ENCODE measurements around the gene VSIG10L2.

VSIG10L2 gene

DNA sequence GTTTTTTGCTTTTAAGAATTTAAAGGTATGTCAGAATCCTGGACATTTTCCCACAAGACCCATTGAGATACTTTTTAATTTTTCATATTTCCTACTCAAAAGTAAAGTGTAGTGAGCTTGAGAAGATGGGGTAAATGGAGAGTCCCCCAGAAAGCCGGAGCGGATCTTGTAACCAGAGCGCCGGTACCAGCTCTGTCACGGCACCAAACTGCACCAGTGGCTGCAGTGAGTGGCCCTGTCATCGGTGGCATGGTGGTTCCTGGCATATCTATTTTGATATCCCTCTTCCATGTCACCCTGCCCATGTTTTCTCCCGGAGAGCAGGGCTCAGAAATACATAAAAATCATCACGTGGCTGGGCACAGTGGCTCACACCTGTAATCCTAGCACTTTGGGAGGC, 22.2 kb upstream of the VSIG10L2 start:
- no peak for DNase-seq (ENCODE audit: low spot score)
- no peak overlapping the region for H3K4me3 ChIP-seq
- H3K27ac ChIP-seq = no peak overlapping the region
- TF ChIP-seq, protein P1, sequence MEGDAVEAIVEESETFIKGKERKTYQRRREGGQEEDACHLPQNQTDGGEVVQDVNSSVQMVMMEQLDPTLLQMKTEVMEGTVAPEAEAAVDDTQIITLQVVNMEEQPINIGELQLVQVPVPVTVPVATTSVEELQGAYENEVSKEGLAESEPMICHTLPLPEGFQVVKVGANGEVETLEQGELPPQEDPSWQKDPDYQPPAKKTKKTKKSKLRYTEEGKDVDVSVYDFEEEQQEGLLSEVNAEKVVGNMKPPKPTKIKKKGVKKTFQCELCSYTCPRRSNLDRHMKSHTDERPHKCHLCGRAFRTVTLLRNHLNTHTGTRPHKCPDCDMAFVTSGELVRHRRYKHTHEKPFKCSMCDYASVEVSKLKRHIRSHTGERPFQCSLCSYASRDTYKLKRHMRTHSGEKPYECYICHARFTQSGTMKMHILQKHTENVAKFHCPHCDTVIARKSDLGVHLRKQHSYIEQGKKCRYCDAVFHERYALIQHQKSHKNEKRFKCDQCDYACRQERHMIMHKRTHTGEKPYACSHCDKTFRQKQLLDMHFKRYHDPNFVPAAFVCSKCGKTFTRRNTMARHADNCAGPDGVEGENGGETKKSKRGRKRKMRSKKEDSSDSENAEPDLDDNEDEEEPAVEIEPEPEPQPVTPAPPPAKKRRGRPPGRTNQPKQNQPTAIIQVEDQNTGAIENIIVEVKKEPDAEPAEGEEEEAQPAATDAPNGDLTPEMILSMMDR (IDR thresholded peaks at IDR 0.05) = no peak

GRCh38 chr11:125924384-125925007, 21.3 kb upstream of the VSIG10L2 start:
- Histone ChIP-seq H3K27ac (no peak overlapping the region), H3K4me3 (no peak overlapping the region)
- DNase-seq (ENCODE audit: low spot score) = no peak
- TF ChIP-seq, protein P1 (IDR thresholded peaks at IDR 0.05) = no peak

DNA sequence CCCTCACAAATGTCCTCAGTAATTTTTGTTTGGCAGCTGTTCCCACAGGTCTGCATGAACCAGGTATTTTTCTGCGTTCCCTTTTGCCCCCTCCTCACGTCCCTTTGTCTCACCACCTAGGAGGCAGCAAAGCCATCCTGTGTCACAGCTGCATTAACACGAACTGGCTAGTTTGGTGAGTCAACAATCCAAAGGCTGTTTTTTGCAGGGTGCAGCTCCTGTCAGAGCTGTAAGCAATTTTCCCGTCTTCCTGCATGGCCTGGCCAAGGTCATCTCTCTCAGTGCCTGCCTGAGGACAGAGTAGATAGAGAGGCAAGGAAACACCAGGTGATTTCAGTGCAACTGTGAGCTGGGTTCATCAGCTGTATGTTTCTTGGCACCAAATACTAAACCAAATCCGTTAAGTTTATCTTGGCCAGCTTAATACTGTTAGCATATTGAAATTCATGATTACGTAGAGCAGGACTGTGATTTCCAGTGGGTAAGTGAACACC, 20.6 kb upstream of the VSIG10L2 start:
- no peak overlapping the region for H3K27ac ChIP-seq
- H3K4me3 ChIP-seq = no peak overlapping the region
- TF ChIP-seq, protein P1 (IDR thresholded peaks at IDR 0.05) = no peak
- DNase-seq (ENCODE audit: low spot score) = no peak

DNA sequence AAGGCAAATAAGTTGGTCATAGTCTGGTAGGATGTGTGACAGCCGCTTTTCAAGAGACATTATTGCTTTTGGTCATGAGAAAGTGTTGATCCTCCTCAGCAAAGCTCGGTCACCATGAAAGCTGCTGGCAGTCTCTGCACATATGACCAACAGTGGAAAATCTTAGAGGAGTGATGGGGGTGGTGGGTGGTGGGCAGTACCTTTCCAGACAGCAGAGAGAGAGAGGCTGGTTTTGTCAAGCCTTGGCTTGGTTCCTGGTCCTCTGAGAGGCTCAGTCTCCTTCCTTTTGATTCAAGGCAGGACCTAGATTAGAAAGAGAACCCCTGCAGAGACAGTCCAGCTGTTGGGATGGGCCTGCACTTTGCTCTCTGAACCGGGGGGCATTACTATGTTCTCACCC, 20.0 kb upstream of the VSIG10L2 start:
- TF ChIP-seq, protein P1 (IDR thresholded peaks at IDR 0.05) = no peak
- DNase-seq (ENCODE audit: low spot score) = no peak
- Histone ChIP-seq H3K4me3 (no peak overlapping the region), H3K27ac (no peak overlapping the region)

DNA sequence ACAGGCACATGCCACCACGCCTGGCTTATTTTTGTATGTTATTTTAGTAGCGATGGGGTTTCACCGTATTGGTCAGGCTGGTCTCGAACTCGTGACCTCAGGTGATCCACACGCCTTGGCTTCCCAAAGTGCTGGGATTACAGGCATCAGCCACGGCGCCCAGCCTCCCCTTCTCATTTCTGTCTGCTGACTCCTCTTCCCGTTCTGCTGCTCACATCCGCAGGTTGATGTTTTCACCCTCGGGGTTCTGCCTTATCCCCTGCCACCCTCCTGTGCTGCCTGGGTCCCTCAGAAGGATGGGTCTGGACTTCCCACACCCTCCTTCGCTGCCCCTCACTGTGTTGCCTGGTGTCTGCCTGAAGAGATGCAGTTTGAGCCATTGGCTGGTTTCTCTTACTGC, 19.2 kb upstream of the VSIG10L2 start:
- Histone ChIP-seq H3K27ac (no peak overlapping the region), H3K4me3 (no peak overlapping the region)
- DNase-seq (ENCODE audit: low spot score) = no peak
- TF ChIP-seq, protein P1 (IDR thresholded peaks at IDR 0.05) = no peak

DNA sequence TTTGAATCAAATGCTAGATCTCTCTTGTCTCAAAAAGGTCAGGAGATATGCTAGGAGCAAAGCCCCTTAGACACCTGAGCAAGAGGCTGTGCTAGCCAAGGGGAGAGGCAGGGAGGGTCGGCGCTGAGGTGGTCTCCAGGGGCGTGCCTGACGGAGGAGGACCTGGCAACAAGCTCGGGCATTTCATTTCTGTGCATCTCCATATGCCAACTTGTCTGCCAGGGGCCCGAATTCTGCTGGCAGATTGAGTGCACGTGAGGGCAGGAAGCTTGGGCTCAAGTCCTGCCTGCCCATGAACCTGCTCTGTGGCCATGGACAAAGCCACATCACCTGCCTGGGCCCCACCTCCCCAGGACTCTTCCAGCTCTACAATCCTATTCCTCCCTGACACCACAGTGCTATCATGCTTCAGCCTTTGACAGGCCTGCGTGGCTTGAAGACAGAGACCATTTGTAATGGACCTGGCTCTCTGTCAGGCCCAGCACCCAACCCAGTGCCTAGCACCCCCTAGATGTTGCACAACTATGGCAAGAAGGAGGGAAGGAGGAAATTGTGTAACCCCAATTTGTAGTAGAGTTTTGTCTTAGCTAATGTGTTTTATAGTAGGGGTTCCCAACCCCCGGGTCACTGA, 16.3 kb upstream of the VSIG10L2 start:
- H3K27ac ChIP-seq = no peak overlapping the region
- H3K4me3 ChIP-seq = no peak overlapping the region
- TF ChIP-seq, protein P1 (IDR thresholded peaks at IDR 0.05) = no peak
- no peak for DNase-seq (ENCODE audit: low spot score)

DNA sequence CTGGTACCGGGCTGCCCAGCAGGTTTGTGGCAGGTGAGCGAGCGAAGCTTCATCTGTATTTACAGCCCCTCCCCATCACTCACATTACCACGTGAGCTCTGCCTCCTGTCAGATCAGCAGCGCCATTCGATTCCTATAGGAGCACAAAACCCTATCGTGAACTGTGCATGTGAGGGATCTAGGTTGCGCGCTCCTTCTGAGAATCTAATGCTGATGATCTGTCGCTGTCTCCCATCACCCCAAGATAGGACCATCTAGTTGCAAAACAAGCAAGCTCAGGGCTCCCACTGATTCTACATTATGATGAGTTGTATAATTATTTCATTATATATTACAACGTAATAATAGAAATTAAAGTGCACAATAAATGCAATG, 15.8 kb upstream of the VSIG10L2 start:
- DNase-seq (ENCODE audit: low spot score) = no peak
- TF ChIP-seq, protein P1 (IDR thresholded peaks at IDR 0.05) = no peak
- Histone ChIP-seq H3K4me3 (no peak overlapping the region), H3K27ac (no peak overlapping the region)

All from coronary artery (tissue), 2 donors.